ENCODE data around the gene INCENP. TPM values are rescaled to one million over a fixed set of nuclear protein-coding genes. Genes with fewer than 3 reads are reported as not detected.

The INCENP gene
- total and polyA plus RNA-seq, 10 of the 15 experiments (the other 5 are each of a cell fraction or from before 2014, with no cell fraction given) = 1.4 to 96.8 (median 29.0) TPM

DNA sequence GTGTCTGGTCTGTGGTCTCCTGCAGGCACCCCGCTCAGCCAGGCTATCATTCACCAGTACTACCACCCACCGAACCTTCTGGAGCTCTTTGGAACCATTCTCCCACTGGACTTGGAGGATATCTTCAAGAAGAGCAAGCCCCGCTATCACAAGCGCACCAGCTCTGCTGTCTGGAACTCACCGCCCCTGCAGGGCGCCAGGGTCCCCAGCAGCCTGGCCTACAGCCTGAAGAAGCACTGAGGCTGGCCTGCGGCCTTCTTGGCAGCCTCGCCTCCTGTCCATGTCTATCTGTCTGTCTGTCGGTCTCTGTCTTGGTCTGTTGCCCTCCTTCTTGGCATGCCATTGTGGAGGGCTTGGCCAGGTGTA, 27.9 kb downstream of the INCENP start:
- DNase-seq (ENCODE audit: low read depth, low spot score) = no peak
- intact Hi-C loops (cut with micrococcal nuclease; ENCODE audit: unreplicated experiment) = no loop called here
- SMC1A ChIA-PET (ENCODE audit: uncharacterized antibody, unreplicated experiment) = no interaction called here
- FAIRE-seq = no peak
- no peak overlapping the region for H3K4me2 ChIP-seq (ENCODE audit: control insufficient read depth, insufficient read depth)
- peaks cover 40 to 43% of the 10 kb centered on the region in 2 experiments for H3K36me3 ChIP-seq (ENCODE audit: control insufficient read depth in 2 of 2, insufficient read depth in 2 of 2, low read length in 1 of 2)
- TF ChIP-seq, protein P1, sequence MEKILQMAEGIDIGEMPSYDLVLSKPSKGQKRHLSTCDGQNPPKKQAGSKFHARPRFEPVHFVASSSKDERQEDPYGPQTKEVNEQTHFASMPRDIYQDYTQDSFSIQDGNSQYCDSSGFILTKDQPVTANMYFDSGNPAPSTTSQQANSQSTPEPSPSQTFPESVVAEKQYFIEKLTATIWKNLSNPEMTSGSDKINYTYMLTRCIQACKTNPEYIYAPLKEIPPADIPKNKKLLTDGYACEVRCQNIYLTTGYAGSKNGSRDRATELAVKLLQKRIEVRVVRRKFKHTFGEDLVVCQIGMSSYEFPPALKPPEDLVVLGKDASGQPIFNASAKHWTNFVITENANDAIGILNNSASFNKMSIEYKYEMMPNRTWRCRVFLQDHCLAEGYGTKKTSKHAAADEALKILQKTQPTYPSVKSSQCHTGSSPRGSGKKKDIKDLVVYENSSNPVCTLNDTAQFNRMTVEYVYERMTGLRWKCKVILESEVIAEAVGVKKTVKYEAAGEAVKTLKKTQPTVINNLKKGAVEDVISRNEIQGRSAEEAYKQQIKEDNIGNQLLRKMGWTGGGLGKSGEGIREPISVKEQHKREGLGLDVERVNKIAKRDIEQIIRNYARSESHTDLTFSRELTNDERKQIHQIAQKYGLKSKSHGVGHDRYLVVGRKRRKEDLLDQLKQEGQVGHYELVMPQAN (conservative IDR thresholded peaks at IDR 0.05) = no peak
- TF ChIP-seq TCF7 (IDR thresholded peaks at IDR 0.05; ENCODE audit: borderline replicate concordance) = no peak
- no peaks in the 10 kb centered on the region for H3K9me3 ChIP-seq (replicated peaks; ENCODE audit: control insufficient read depth, insufficient read depth, low read length)
- in situ Hi-C loops (cut with MboI) = no loop called here
- H3K4me3 ChIP-seq = no peak overlapping the region
- POLR2A ChIA-PET = interaction anchor here (0.6 kb wide), 1 partner anchor 1071 kb away, joined by 3 read pairs; no protein-coding TSS in a partner anchor
- no TSS peak for BruUV-seq (replicated peaks)
- RAD21 ChIA-PET (ENCODE audit: unreplicated experiment) = no interaction called here
- no peaks in the 10 kb centered on the region for H3K27me3 ChIP-seq (replicated peaks in 1 of 2; ENCODE audit: control insufficient read depth in 2 of 2, insufficient read depth in 2 of 2, low read length in 1 of 2)
- no peak overlapping the region for H2AFZ ChIP-seq (ENCODE audit: control insufficient read depth, low read depth, low read length)
- no peak for ATAC-seq
- H3K9ac ChIP-seq (ENCODE audit: control insufficient read depth, insufficient read depth, low read length) = no peak overlapping the region
- WGBS (ENCODE audit: insufficient coverage, insufficient replicate concordance, low lambda C conversion rate, missing lambda C conversion rate) = 92% methylated on average over 9 of the region's 9 CpGs
- CTCF ChIA-PET = interaction anchor here (1.3 kb wide), 1 partner anchor 159 kb away, joined by 3 read pairs; no protein-coding TSS in a partner anchor
- H4K20me1 ChIP-seq (ENCODE audit: control insufficient read depth, insufficient read depth) = no peaks in the 10 kb centered on the region; the same call in 1 of the 2 replicates
- no peaks in the 10 kb centered on the region for H3K4me1 ChIP-seq (ENCODE audit: control insufficient read depth, insufficient read depth, low read length)
- H3K27ac ChIP-seq (ENCODE audit: control insufficient read depth, insufficient read depth) = no peak overlapping the region
- no peaks in the 10 kb centered on the region for H3K79me2 ChIP-seq (ENCODE audit: control insufficient read depth, insufficient read depth, low read length)

- 90% methylated on average over 14 of the region's 14 CpGs for WGBS (ENCODE audit: insufficient coverage, insufficient replicate concordance, low lambda C conversion rate, missing lambda C conversion rate)
- no peak for FAIRE-seq
- SMC1A ChIA-PET (ENCODE audit: uncharacterized antibody, unreplicated experiment) = interaction anchor here (0.6 kb wide), 1 partner anchor 20 kb away, joined by 3 read pairs; no protein-coding TSS in a partner anchor
- POLR2A ChIA-PET = interaction anchor here (0.6 kb wide), 1 partner anchor 11 kb away, joined by 3 read pairs; no protein-coding TSS in a partner anchor
- CTCF ChIA-PET = no interaction called here
- peaks cover 32 to 36% of the 10 kb centered on the region in 2 experiments for H3K36me3 ChIP-seq (ENCODE audit: control insufficient read depth in 2 of 2, insufficient read depth in 2 of 2, low read length in 1 of 2)
- H4K20me1 ChIP-seq (ENCODE audit: control insufficient read depth, insufficient read depth) = no peaks in the 10 kb centered on the region; the same call in 1 of the 2 replicates
- no peak overlapping the region for H3K27ac ChIP-seq (ENCODE audit: control insufficient read depth, insufficient read depth)
- BruUV-seq (replicated peaks) = TSS peak; percentile 56
- intact Hi-C loops (cut with micrococcal nuclease; ENCODE audit: unreplicated experiment) (no loop called here), in situ Hi-C loops (cut with MboI) (no loop called here)
- H3K4me2 ChIP-seq (ENCODE audit: control insufficient read depth, insufficient read depth) = no peak overlapping the region
- H3K27me3 ChIP-seq (replicated peaks in 1 of 2; ENCODE audit: control insufficient read depth in 2 of 2, insufficient read depth in 2 of 2, low read length in 1 of 2) = no peaks in the 10 kb centered on the region
- no peak for ATAC-seq
- H3K9ac ChIP-seq (ENCODE audit: control insufficient read depth, insufficient read depth, low read length) = no peak overlapping the region
- DNase-seq (ENCODE audit: low read depth, low spot score) = no peak
- no peak overlapping the region for H3K4me3 ChIP-seq
- H2AFZ ChIP-seq (ENCODE audit: control insufficient read depth, low read depth, low read length) = no peak overlapping the region
- no peaks in the 10 kb centered on the region for H3K4me1 ChIP-seq (ENCODE audit: control insufficient read depth, insufficient read depth, low read length)
- RAD21 ChIA-PET (ENCODE audit: unreplicated experiment) = no interaction called here
- no peaks in the 10 kb centered on the region for H3K9me3 ChIP-seq (replicated peaks; ENCODE audit: control insufficient read depth, insufficient read depth, low read length)
- H3K79me2 ChIP-seq (ENCODE audit: control insufficient read depth, insufficient read depth, low read length) = no peaks in the 10 kb centered on the region
- TF ChIP-seq ZBTB11 (CRISPR knock-in tag; IDR thresholded peaks at IDR 0.05) = no peak
- TF ChIP-seq CREM (IDR thresholded peaks at IDR 0.05; ENCODE audit: low read depth) = no peak
- TF ChIP-seq, protein P2, sequence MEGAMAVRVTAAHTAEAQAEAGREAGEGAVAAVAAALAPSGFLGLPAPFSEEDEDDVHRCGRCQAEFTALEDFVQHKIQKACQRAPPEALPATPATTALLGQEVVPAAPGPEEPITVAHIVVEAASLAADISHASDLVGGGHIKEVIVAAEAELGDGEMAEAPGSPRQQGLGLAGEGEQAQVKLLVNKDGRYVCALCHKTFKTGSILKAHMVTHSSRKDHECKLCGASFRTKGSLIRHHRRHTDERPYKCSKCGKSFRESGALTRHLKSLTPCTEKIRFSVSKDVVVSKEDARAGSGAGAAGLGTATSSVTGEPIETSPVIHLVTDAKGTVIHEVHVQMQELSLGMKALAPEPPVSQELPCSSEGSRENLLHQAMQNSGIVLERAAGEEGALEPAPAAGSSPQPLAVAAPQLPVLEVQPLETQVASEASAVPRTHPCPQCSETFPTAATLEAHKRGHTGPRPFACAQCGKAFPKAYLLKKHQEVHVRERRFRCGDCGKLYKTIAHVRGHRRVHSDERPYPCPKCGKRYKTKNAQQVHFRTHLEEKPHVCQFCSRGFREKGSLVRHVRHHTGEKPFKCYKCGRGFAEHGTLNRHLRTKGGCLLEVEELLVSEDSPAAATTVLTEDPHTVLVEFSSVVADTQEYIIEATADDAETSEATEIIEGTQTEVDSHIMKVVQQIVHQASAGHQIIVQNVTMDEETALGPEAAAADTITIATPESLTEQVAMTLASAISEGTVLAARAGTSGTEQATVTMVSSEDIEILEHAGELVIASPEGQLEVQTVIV (IDR thresholded peaks at IDR 0.05; ENCODE audit: borderline replicate concordance, partially characterized antibody) = no peak
- no peak for TF ChIP-seq STAT3 (IDR thresholded peaks at IDR 0.05; ENCODE audit: low read depth, low read length)
- TF ChIP-seq NFIC (IDR thresholded peaks at IDR 0.05; ENCODE audit: low read depth, low read length) = no peak
Measured at GRCh38 chr11:62152245-62153086, 28.7 kb downstream of the INCENP start.
